K562 (cell line): ENCODE measurements around the gene LMOD1. TPM values are rescaled to one million over a fixed set of nuclear protein-coding genes. Genes with fewer than 3 reads are reported as not detected.
A peak's percentile ranks its signal among the peaks of the same experiment; 100 is the strongest.

Source experiments
- ATAC-seq: fragments of 200-7000 bp; cut with Tn5 transposase; 3 replicates; pipeline ENCODE4 v1.9.1; 2020; ENCODE audit warnings: moderate library complexity
- BruUV-seq: library from RNA; stranded (reverse); fragments of 400-500 nt; replicated peaks from 2 replicates; lab custom pipeline; 2021; lab: Mats Ljungman, UMichigan
- CTCF ChIA-PET: fragments of 300-600 bp; formaldehyde crosslinking; extraction: SDS; loops from one replicate; lab custom pipeline; 2021; ENCODE audit warnings: low intra/inter-chr PET ratio; lab: Yijun Ruan, JAX
- POLR2A ChIA-PET: fragments of 300-600, 350-650 bp; sonication (Branson Sonifier 250); formaldehyde crosslinking; extraction: SDS; loops from one replicate; lab custom pipeline; 2021; ENCODE audit warnings: antibody characterized with exemption, inconsistent platforms; lab: Yijun Ruan, JAX
- DNase-seq, 4 experiments: peaks; one replicate each; pipeline versions ENCODE4 v3.0.0 to v3.0.0-alpha.2; 2011 to 2018; ENCODE audit warnings: low spot score in 3 of 4, mixed read lengths in 3 of 4; ENCODE audit errors: extremely low read depth in 1 of 4
- FAIRE-seq: peaks from 2 replicates; lab custom pipeline; 2011; peaks lifted over from hg19 to GRCh38; lab: Jason Lieb, UNC
- H2AFZ ChIP-seq: 2 replicates; pipeline ENCODE4 v1.6.0; 2011; ENCODE audit warnings: low read depth, low read length, control low read depth, inconsistent platforms
- H3K27ac ChIP-seq: fragments of 200-600 bp; 3 replicates; pipeline ENCODE4 v1.8.0; 2011; ENCODE audit warnings: low read depth, mild to moderate bottlenecking, control low read depth, inconsistent platforms, low read length, moderate library complexity, mixed read lengths; ENCODE audit errors: extremely low read depth
- H3K27me3 ChIP-seq, 2 experiments: fragments of 300-600 bp in 1 of 2; 2 replicates in 1 of 2; 3 replicates in 1 of 2; pipeline versions ENCODE4 v1.6.0 to v1.8.0; 2011; ENCODE audit warnings: inconsistent platforms in 2 of 2, low read length in 2 of 2, mild to moderate bottlenecking in 1 of 2, mixed read lengths in 1 of 2, moderate library complexity in 1 of 2; ENCODE audit not compliant: control insufficient read depth in 2 of 2, insufficient read depth in 2 of 2
- H3K36me3 ChIP-seq: fragments of 300-600 bp; 3 replicates; pipeline ENCODE4 v1.8.0; 2011; ENCODE audit warnings: mild to moderate bottlenecking, low read length, inconsistent platforms; ENCODE audit not compliant: control insufficient read depth, insufficient read depth
- H3K4me1 ChIP-seq, 2 experiments: fragments of 200-600 bp in 1 of 2; replicated peaks in 1 of 2; 2 replicates in 1 of 2; 3 replicates in 1 of 2; pipeline versions ENCODE4 v1.5.1 to v1.8.0; 2011; ENCODE audit warnings: inconsistent platforms in 2 of 2, low read length in 2 of 2, mild to moderate bottlenecking in 1 of 2, mixed read lengths in 1 of 2, moderate library complexity in 1 of 2; ENCODE audit not compliant: control insufficient read depth in 2 of 2, insufficient read depth in 2 of 2
- H3K4me2 ChIP-seq: 2 replicates; pipeline ENCODE4 v1.6.1; 2011; ENCODE audit warnings: low read length, control low read depth, inconsistent platforms, mixed read lengths; ENCODE audit not compliant: insufficient read depth
- H3K4me3 ChIP-seq: fragments of 200-600 bp; sonication (generic), shearing (Covaris generic); 2 replicates; pipeline ENCODE4 v1.5.1; 2016; ENCODE audit warnings: control low read depth, inconsistent platforms
- H3K79me2 ChIP-seq: fragments of 200-600 bp; 3 replicates; pipeline ENCODE4 v1.8.0; 2011; ENCODE audit warnings: low read length, inconsistent platforms; ENCODE audit not compliant: control insufficient read depth, insufficient read depth
- H3K9ac ChIP-seq, 2 experiments: 2 replicates each; pipeline versions ENCODE4 v1.6.0 to v1.6.1; 2011; ENCODE audit warnings: low read depth in 2 of 2, low read length in 2 of 2, control low read depth in 1 of 2, inconsistent platforms in 1 of 2, mild to moderate bottlenecking in 1 of 2, mixed read lengths in 1 of 2; ENCODE audit not compliant: insufficient read depth in 1 of 2
- H3K9me1 ChIP-seq: one replicate; pipeline ENCODE4 v1.6.0; 2011; ENCODE audit warnings: inconsistent platforms, mild to moderate bottlenecking, low read length, moderate library complexity; ENCODE audit not compliant: control insufficient read depth, insufficient read depth
- H3K9me3 ChIP-seq: replicated peaks from 2 replicates; pipeline ENCODE4 v1.5.1; 2011; ENCODE audit warnings: low read depth, low read length, inconsistent platforms; ENCODE audit not compliant: control insufficient read depth, insufficient read depth
- H4K20me1 ChIP-seq: replicated peaks from 2 replicates; pipeline ENCODE4 v1.6.1; 2011; ENCODE audit warnings: low read length, inconsistent platforms, mixed read lengths; ENCODE audit not compliant: control insufficient read depth, insufficient read depth
- ARID3B ChIP-seq: fragments of 250-450 bp; sonication (Bioruptor Pico); IDR thresholded peaks from 2 replicates; pipeline ENCODE4 v1.4.0; 2020; ENCODE audit warnings: borderline replicate concordance
- CTCF ChIP-seq, 3 experiments: IDR thresholded peaks in 2 of 3; conservative IDR thresholded peaks in 1 of 3; 2 replicates each; pipeline ENCODE4 v1.5.1; 2011 to 2012; ENCODE audit warnings: low read length in 3 of 3, mild to moderate bottlenecking in 3 of 3, control low read depth in 2 of 3, improper control_type of control experiment in 1 of 3, inconsistent platforms in 1 of 3, low read depth in 1 of 3, mixed read lengths in 1 of 3, moderate library complexity in 1 of 3; ENCODE audit not compliant: insufficient read depth in 2 of 3
- FOXA1 ChIP-seq: fragments of 450-650 bp; IDR thresholded peaks from 2 replicates; pipeline ENCODE4 v1.6.1; 2016; ENCODE audit warnings: mild to moderate bottlenecking, borderline replicate concordance
- IRF2 ChIP-seq: sonication (generic); formaldehyde crosslinking; IDR thresholded peaks from 2 replicates; pipeline ENCODE4 v1.8.1; 2022; ENCODE audit warnings: mild to moderate bottlenecking, missing genetic modification reagents
- MYBL2 ChIP-seq, 2 experiments: fragments of 450-650 bp in 1 of 2; sonication (generic) in 1 of 2; formaldehyde crosslinking in 1 of 2; IDR thresholded peaks; 2 replicates each; pipeline versions ENCODE4 v1.6.1 to v1.8.1; 2017 to 2022; ENCODE audit warnings: borderline replicate concordance in 1 of 2, inconsistent platforms in 1 of 2, low read depth in 1 of 2, mild to moderate bottlenecking in 1 of 2, missing genetic modification reagents in 1 of 2, moderate library complexity in 1 of 2
- NFATC3 ChIP-seq: fragments of 450-650 bp; IDR thresholded peaks from 2 replicates; pipeline ENCODE4 v1.6.1; 2017; ENCODE audit warnings: mild to moderate bottlenecking
- NFIC ChIP-seq: fragments of 450-650 bp; IDR thresholded peaks from 2 replicates; pipeline ENCODE4 v1.6.1; 2017; ENCODE audit warnings: mild to moderate bottlenecking, inconsistent platforms
- PML ChIP-seq: IDR thresholded peaks from 2 replicates; pipeline ENCODE4 v1.6.1; 2012; ENCODE audit warnings: low read length, inconsistent platforms
- ZBTB12 ChIP-seq: fragments of 250-450 bp; sonication (Bioruptor Pico); IDR thresholded peaks from 2 replicates; pipeline ENCODE4 v1.4.0; 2020
- WGBS: fragments of 100-300 bp; shearing (Covaris generic); methylation state at CpG from one replicate; pipeline ENCODE4 v1.1.6; 2016; ENCODE audit warnings: low coverage, mixed read lengths; ENCODE audit not compliant: insufficient coverage; ENCODE audit errors: missing lambda C conversion rate; 5-methylcytosine and 5-hydroxymethylcytosine counted together
- in situ Hi-C: fragments of 300-500 bp; cut with MboI; formaldehyde crosslinking; loops from 4 replicates; pipeline ENCODE4 v1.15.0; 2018; ENCODE audit warnings: inconsistent platforms, mixed read lengths
- intact Hi-C: fragments of 100-400 bp; cut with micrococcal nuclease; formaldehyde crosslinking; loops from 2 replicates; pipeline ENCODE4 v1.14.2; 2022
- polyA plus RNA-seq, 8 experiments: library from polyadenylated mRNA; depleted of rRNA in 4 of 8; stranded (reverse) in 5 of 8; unstranded in 3 of 8; fragments of >200 nt; fragmentation: Nextera tagmentation in 2 of 8; fragmentation: Illumina TruSeq in 1 of 8; extraction: Ambion mirVana in 2 of 8; extraction: Trizol in 1 of 8; gene quantifications; 2 replicates each; pipeline versions ENCODE4 v1.2.1 to v1.2.3, GENCODE V29; 2011 to 2014; ENCODE audit warnings: inconsistent platforms in 1 of 8, missing spikeins in 1 of 8
- total RNA-seq, 7 experiments: library from RNA; depleted of rRNA in 6 of 7; stranded (reverse); fragments of >200 nt in 6 of 7; fragmentation: Illumina TruSeq in 2 of 7; extraction: Trizol in 2 of 7; gene quantifications; 2 replicates each; pipeline versions ENCODE4 v1.2.1 to v1.2.3, GENCODE V29; 2011 to 2021; ENCODE audit warnings: low replicate concordance in 1 of 7

Gene LMOD1
- total and polyA plus RNA-seq, 9 of the 15 experiments (the other 6 are each of a cell fraction or from before 2014, with no cell fraction given) = 0.03 to 0.54 (median 0.38) TPM; not detected in 1

- ATAC-seq (no peak), DNase-seq (no peak), FAIRE-seq (no peak)
- no peak overlapping the region for H3K4me3 ChIP-seq
- no peaks in the 10 kb centered on the region for H3K9me3 ChIP-seq
- TF ChIP-seq IRF2 (CRISPR knock-in tag) = no peak
- no peak for TF ChIP-seq NFATC3
- no peak for TF ChIP-seq CTCF (IDR thresholded peaks at IDR 0.05 in 2 of 3, conservative IDR thresholded peaks at IDR 0.05 in 1 of 3; ENCODE audit: insufficient read depth in 2 of 3, low read depth in 1 of 3, low read length in 3 of 3)
- no peak for TF ChIP-seq PML
- TF ChIP-seq ZBTB12 = no peak
- TF ChIP-seq FOXA1 = no peak
- no peak for TF ChIP-seq MYBL2 (IDR thresholded peaks at IDR 0.05; ENCODE audit: low read depth)
- no peak for TF ChIP-seq MYBL2 (CRISPR knock-in tag; IDR thresholded peaks at IDR 0.05; ENCODE audit: borderline replicate concordance)
- no peak for TF ChIP-seq ARID3B (CRISPR knock-in tag)
- TF ChIP-seq NFIC = 0 out of 2 replicates have a peak, but pooled peaks have one; percentile 24
- H4K20me1 ChIP-seq = no peaks in the 10 kb centered on the region
- in situ Hi-C loops (no loop called here), intact Hi-C loops (no loop called here)
- H2AFZ ChIP-seq = no peak overlapping the region
- BruUV-seq = no TSS peak
- H3K9ac ChIP-seq = no peak overlapping the region
- no peaks in the 10 kb centered on the region for H3K9me1 ChIP-seq
- H3K27me3 ChIP-seq = no peaks in the 10 kb centered on the region
- ChIA-PET CTCF (no interaction called here), POLR2A (interaction anchor here (0.6 to 2.3 kb wide), 4 partner anchors 8 to 23 kb away, joined by 3 to 6 read pairs (median 4); no protein-coding TSS in a partner anchor)
- H3K4me1 ChIP-seq = no peaks in the 10 kb centered on the region
- peaks cover 85% of the 10 kb centered on the region for H3K36me3 ChIP-seq
- no peak overlapping the region for H3K4me2 ChIP-seq
- no peaks in the 10 kb centered on the region for H3K79me2 ChIP-seq
- H3K27ac ChIP-seq = no peak overlapping the region
- 91% methylated on average over 5 of the region's 5 CpGs for WGBS
These were observed 86.9 kb downstream of the LMOD1 start for GRCh38 chr1:201859424-201859823.
